Choroid plexus epithelial cell (primary cell): ENCODE measurements around the gene RNASE4.

Source experiments
- DNase-seq: peaks from one replicate; pipeline ENCODE4 v3.0.0-alpha.2; 2010; ENCODE audit warnings: low read depth
- H3K4me3 ChIP-seq: 2 replicates; pipeline ENCODE4 v1.5.1; 2011; ENCODE audit warnings: low read depth, mild to moderate bottlenecking, control low read depth, low read length, moderate library complexity
- CTCF ChIP-seq: conservative IDR thresholded peaks from 2 replicates; pipeline ENCODE4 v1.5.1; 2011; ENCODE audit warnings: low read depth, mild to moderate bottlenecking, control low read depth, inconsistent platforms, low read length, moderate library complexity

The RNASE4 gene

GRCh38 chr14:20655851-20656250 lies 28.5 kb upstream of the RNASE4 start:
- DNase-seq, result no peak
- TF ChIP-seq CTCF, result no peak
- no peak overlapping the region for H3K4me3 ChIP-seq

GRCh38 chr14:20656274-20656673 lies 28.1 kb upstream of the RNASE4 start:
- DNase-seq, result no peak
- no peak overlapping the region for H3K4me3 ChIP-seq

GRCh38 chr14:20657216-20658211 lies 26.8 kb upstream of the RNASE4 start:
- peak; percentile 31 for TF ChIP-seq CTCF
- peak; percentile 7 for DNase-seq
- no peak overlapping the region for H3K4me3 ChIP-seq

More at GRCh38 chr14:20656274-20656673, 28.1 kb upstream of the RNASE4 start:
- no peak for TF ChIP-seq CTCF

GRCh38 chr14:20658246-20658645 lies 26.1 kb upstream of the RNASE4 start:
- no peak for TF ChIP-seq CTCF
- no peak for DNase-seq
- no peak overlapping the region for H3K4me3 ChIP-seq

GRCh38 chr14:20659336-20659735 lies 25.0 kb upstream of the RNASE4 start:
- DNase-seq, result no peak
- no peak overlapping the region for H3K4me3 ChIP-seq
- no peak for TF ChIP-seq CTCF

- no peak overlapping the region for H3K4me3 ChIP-seq
- no peak for DNase-seq
- no peak for TF ChIP-seq CTCF
Observed at GRCh38 chr14:20659813-20660395, 24.5 kb upstream of the RNASE4 start.

GRCh38 chr14:20661197-20661596 lies 23.2 kb upstream of the RNASE4 start:
- no peak for TF ChIP-seq CTCF
- H3K4me3 ChIP-seq, result no peak overlapping the region
- DNase-seq, result no peak
